ENCODE measurements around the gene RPS6KA2. TPM values are rescaled to one million over a fixed set of nuclear protein-coding genes. Genes with fewer than 3 reads are reported as not detected.
"Not testable (repeated sequence)": the region's sequence is repeated elsewhere in the genome, so short reads cannot be mapped to it uniquely, and the experiment has no call there.

RPS6KA2 gene
- total RNA-seq, 1 donor from 2014 or later = 168 TPM

- peak in 1 of 2 donors; percentile 51 for DNase-seq (ENCODE audit: low read depth in 2 of 2)
Measured at GRCh38 chr6:166595061-166595780, 31.8 kb downstream of the RPS6KA2 start.

GRCh38 chr6:166592821-166593220 is 34.2 kb downstream of the RPS6KA2 start:
- peak in 1 of 2 donors; percentile 43 for DNase-seq (ENCODE audit: low read depth in 2 of 2)

- DNase-seq (ENCODE audit: low read depth in 2 of 2) = no peak
Measured at GRCh38 chr6:166591961-166592520, 35.0 kb downstream of the RPS6KA2 start.

GRCh38 chr6:166591026-166591425 is 36.0 kb downstream of the RPS6KA2 start:
- DNase-seq (ENCODE audit: low read depth in 2 of 2) = no peak

- DNase-seq (ENCODE audit: low read depth in 2 of 2) = no peak
Measured at GRCh38 chr6:166589786-166590574, 37.1 kb downstream of the RPS6KA2 start.

- DNase-seq (ENCODE audit: low read depth in 2 of 2) = no peak
Measured at GRCh38 chr6:166589337-166589731, 37.7 kb downstream of the RPS6KA2 start.

GRCh38 chr6:166588691-166589336 is 38.2 kb downstream of the RPS6KA2 start:
- peak; percentile 34 to 72 for DNase-seq (ENCODE audit: low read depth in 2 of 2)

- DNase-seq (ENCODE audit: low read depth in 2 of 2) = peak; percentile 32 to 41
Measured at GRCh38 chr6:166587631-166588413, 39.2 kb downstream of the RPS6KA2 start.

- peak in 1 of 2 donors; percentile 30 for DNase-seq (ENCODE audit: low read depth in 2 of 2)
Measured at GRCh38 chr6:166586424-166587156, 40.5 kb downstream of the RPS6KA2 start, which contains the start of gene RAMACL. Gene RAMACL (minus strand): TSS chr6:166586678. CDS start chr6:166586477, 201 bp downstream.

- no peak for DNase-seq (ENCODE audit: low read depth in 2 of 2)
Measured at GRCh38 chr6:166584853-166585429, 42.1 kb downstream of the RPS6KA2 start.

GRCh38 chr6:166584155-166584554 is 42.9 kb downstream of the RPS6KA2 start:
- DNase-seq (ENCODE audit: low read depth in 2 of 2) = no peak

- no peak for DNase-seq (ENCODE audit: low read depth in 2 of 2)
Measured at GRCh38 chr6:166583230-166583965, 43.7 kb downstream of the RPS6KA2 start.

- no peak for DNase-seq (ENCODE audit: low read depth in 2 of 2)
Measured at GRCh38 chr6:166582258-166582657, 44.8 kb downstream of the RPS6KA2 start.

- DNase-seq (ENCODE audit: low read depth in 2 of 2) = not testable (repeated sequence)
Measured at GRCh38 chr6:166581801-166582200, 45.2 kb downstream of the RPS6KA2 start.

GRCh38 chr6:166581091-166581511 is 46.0 kb downstream of the RPS6KA2 start:
- no peak for DNase-seq (ENCODE audit: low read depth in 2 of 2)

GRCh38 chr6:166580076-166581050 is 46.7 kb downstream of the RPS6KA2 start:
- DNase-seq (ENCODE audit: low read depth in 2 of 2) = no peak

GRCh38 chr6:166579237-166579850 is 47.7 kb downstream of the RPS6KA2 start:
- DNase-seq (ENCODE audit: low read depth in 2 of 2) = no peak
